HG02884 (cell line): Measurements from ENCODE around the gene C12orf75.
"Not testable (repeated sequence)": the region's sequence is repeated elsewhere in the genome, so short reads cannot be mapped to it uniquely, and the experiment has no call there.

Experiments used
- ATAC-seq: cut with Tn5 transposase; IDR thresholded peaks from one replicate; pipeline ENCODE4 v1.9.1; 2021; ENCODE audit warnings: mild to moderate bottlenecking, moderate library complexity; ENCODE audit not compliant: unreplicated experiment

The C12orf75 gene

DNA sequence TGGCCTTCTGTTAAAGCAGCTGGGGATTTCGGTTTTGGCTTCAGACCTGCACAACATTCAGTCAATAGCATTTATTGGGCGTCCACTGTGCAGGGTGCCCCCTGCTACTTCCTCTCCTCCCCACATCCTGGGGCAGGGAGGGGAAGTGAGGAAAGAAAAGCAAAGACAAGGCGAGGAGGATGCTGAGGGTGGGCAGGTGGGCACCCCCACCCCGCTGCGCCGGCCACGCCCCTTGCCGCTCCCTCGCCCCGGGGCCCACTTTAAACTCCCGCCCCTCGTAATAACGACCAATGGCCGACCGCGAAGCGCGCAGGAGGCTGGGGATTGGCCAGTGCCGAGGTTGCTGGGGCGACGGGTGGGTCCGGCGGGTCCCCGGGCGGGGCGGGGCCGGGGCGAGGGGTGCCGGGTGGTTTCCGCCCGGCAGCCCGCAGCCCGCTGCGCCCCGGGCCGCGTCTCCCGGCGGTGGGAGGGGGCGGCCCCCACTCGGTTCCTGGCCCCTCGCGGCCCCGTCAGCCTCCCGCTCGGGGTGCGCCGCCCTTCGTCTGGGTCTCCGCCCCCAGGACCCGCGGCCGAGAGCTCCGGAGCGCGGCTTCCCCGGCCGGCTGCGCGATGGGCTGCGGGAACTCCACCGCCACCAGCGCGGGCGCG lies at the start of gene C12orf75:
C12orf75 (plus strand) TSS at position 409 of the 648 bp plus-strand sequence; CDS start at position 610, 201 bp downstream.
- ATAC-seq, result peak; percentile 88

DNA sequence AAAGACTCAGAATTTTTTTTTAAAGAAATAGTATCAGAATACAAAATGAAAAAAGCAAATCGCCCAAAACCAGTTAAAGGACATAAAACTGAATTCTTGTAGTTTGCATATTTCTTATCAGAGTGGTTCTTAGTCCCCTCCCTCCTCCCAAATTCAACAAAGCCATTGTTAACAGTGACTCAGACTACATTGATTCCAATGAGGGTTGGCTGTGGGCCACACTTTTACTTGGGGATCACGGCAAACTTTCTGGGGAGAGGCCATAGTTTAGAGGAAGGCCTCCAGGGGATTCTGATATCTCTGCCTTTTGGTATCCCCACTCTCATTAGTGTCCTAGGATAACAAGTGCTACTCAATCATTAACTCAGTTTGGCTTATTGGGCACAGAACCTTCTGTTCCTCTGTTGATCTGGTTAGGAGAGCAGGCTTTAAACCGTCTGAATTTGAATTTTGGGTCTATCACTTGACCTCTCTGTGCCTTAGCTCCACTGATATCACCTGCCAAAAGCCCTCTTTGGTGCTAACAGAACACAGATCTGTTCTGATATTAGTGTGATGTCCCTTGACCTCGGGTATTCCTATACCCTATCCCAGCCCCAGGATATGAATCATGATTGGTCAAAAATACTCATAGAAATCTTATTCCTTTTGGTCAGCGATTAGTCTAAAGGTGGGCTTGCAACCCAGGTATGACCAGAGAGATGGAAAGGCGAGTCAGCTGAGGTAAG lies 49.4 kb upstream of the C12orf75 start:
- ATAC-seq, result no peak

DNA sequence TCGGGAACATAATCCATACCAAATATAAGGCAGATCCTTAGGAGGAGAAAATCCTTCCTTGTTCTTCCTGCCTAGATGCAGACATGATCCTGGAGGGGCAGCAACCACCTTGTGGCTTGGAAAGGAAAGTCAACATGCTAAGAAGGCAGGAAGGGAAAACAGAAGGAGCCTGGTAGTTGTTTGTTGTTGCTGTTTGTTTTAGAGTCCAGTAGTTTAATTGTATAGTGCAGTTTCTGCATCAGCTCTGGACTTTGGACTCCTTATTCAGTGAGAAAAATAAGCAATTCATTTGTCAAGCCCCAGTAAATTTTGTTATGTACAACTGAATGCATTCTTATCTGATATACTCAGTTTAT lies 48.8 kb upstream of the C12orf75 start:
- ATAC-seq, result no peak

DNA sequence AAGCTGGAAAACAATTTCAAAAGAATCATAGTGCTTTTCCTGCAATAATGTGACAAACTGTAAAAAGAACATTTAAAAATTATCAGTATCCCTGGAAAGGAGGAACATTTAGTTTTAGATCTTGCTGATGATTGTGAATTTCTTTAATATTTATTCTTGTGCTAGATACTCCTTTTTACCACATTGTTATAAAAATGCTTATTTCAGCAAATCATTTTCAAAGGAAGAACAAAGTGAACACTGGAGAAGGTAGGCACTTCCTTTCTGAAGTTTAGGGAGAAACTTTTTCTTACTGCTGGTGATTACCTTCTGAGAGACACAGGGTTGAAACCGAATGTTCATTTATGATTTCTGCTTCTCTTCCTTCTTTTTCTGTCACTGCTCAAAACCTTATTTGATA lies 45.1 kb upstream of the C12orf75 start:
- ATAC-seq, result no peak

DNA sequence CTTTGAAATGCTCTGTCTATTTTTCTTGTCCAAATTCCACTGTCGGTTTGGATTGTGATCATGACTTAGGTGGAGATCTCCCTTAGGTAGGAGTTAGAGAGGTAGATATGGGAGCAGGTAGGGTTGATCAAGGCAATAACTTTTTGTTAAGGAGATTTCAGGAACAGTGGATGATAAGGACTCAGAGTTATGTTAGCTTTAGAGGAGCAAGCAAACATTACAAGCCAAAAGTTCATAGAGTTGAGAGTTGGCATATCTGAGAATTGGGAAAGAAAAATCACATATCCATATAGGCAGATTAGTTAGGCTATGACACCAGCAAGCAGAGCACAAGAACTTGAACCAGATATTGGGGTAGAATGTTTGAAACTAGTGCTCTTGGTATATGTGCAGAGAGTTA lies 43.1 kb upstream of the C12orf75 start:
- no peak for ATAC-seq

DNA sequence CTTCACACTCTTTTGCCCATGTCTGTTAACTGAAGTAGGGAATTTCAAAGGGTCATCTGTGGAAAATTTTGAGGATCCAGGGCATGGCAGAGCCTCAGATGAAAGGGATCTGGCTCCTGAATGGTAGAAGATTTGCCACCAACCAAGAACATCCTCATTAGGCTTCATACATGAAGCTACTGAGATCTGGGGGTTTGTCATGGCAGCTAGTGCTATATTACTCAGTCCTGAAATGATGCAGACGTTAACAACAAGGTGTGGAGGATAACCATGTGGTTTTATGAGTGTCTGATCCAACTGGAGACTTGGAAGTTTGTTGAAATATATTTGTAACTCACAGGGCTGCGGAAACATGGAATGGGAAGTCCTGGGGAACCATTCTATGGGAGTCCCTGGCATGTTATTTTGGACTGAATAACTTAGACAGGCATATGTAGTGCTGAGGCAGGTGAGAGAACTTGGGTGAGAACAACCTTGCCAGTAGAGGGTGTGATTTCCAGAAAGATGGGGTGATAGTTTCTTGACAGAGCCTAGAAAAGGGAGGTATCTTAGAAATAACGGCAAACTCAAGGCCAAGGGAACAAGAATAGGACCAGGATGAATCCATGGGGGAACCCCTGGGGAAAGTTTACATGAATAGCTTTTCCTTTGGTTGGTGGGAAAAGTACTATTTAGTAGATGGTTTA lies 42.0 kb upstream of the C12orf75 start:
- no peak for ATAC-seq

DNA sequence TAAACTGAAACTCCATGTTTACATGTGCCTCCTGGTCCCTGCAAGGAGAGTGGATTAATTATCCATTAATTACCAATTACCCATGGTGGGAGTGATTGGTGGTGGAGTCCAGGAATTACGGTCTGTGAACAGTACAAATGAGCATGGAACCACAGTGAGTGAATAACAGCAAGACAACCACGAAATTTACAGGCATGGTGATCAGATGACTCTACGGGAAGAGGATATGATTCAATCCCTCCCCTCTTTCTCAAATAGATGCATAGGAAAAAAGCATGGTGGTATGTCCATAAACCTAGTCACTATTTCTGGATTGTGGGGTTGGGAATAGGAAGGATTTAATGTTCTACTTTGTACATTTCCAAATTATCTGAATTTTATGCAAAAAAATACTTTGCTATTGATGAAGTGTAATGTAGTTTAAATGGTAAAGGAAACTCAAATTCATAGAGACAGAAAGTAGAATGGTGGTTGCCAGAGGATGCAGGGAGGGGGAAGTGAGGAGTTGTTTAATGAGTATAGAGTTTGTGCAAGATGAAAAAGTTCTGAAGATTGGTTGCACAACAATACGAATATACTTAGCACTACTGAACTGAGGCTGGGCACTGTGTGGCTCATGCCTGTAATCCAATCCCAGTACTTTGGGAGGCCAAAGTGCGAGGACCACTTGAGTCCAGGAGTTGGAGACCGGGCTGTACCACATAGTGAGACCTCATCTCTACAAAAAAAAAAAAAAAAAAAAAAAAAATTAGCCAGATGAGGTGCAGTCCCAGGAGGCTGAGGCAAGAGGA lies 41.2 kb upstream of the C12orf75 start:
- ATAC-seq, result no peak

DNA sequence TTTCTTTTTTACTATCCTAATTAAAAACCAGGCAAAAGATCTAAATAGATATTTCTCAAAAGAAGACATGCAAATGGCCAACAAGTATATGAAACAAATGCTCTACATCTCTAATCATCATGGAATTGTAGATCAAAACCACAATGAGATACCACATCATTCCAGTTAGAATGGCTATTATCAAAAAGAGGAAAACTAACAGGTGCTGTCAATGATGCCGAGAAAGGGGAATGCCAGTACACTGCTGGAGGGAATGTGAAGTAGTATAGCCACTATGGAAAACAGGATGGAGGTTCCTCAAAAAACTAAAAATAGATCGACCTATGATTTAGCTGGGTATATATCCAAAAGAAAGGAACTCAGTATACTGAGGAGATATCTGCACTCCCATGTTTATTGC lies 39.0 kb upstream of the C12orf75 start:
- no peak for ATAC-seq

DNA sequence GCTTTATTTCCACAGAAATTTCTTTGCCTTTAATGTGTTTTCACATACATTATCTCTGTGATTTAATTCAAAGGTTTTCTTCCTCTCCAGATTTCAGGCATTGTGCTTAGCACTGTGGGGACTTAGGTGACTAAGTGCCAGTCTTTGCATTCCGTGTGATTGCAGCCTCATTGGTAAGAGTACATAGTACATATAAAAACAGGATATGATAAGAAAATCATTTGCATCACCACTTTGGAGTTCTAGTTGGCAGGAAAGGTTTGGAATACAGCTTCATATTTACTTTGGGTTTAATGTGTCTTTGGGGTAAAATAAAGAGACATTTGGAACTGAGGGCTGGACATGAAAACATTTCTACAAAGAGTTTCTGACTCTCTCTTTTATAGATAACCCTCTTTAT lies 37.8 kb upstream of the C12orf75 start:
- ATAC-seq, result no peak

DNA sequence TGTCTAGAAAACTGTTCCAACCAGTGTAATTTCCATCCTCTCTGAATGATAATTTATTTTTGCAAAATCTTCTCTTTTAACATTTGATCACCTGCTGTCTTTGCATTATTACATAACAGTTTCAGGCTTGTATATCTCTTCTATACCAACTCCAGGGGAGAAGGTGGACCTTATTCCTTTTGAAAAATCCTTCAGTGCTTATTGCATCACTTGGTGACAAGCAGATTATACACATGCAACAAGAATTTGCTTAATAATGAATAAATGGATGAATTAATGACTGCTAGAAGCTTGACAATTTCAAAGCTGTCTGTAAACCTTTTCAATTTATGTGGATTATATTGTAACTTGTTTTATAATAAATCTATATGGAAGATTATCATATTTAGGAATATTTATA lies 37.3 kb upstream of the C12orf75 start:
- no peak for ATAC-seq

DNA sequence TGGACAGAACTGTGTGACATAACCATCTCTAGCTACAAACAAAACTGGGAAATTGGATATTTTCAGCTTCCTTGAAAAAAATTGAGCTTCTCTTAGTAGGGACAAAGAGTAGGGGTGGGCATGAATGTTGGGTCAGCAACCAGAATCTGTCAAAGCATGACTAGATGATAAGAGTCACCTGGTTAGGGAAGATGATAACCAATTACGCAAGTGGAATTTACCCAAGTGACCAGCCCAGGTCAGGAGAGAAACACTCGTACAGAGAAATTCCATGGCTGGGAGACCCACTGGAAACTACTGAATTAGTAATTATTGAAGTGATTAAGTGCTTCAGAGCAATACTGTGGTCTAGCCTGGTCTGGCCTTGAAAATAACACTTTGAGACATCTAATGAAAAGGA lies 36.3 kb upstream of the C12orf75 start:
- ATAC-seq, result no peak

DNA sequence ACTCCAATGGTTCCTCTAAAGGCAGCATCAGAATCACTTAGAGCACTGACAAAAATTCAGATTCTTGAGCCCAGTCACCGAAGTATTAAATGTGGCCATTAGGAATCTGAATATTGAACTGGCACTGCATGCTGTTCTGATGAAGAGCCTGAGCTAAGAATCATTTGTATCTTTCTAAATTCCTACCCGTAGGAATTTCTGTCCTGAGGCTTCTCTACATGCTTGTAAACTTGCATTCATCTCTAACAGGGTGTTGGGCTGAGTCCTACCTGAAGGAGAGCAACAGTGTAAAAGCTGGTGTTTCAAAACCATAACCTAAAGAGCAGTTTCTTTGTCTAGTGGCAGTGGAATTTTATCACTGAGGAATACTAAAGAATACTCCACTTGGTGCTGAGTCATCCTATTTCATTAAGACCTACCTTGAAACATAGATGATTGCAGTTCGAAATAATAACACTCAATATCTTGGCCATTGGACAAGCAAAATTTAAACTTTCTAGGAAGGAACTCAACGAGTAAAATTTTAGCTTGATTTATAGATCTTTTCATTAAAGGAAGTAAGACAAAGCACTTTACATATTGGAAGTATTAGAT lies 35.5 kb upstream of the C12orf75 start:
- no peak for ATAC-seq

DNA sequence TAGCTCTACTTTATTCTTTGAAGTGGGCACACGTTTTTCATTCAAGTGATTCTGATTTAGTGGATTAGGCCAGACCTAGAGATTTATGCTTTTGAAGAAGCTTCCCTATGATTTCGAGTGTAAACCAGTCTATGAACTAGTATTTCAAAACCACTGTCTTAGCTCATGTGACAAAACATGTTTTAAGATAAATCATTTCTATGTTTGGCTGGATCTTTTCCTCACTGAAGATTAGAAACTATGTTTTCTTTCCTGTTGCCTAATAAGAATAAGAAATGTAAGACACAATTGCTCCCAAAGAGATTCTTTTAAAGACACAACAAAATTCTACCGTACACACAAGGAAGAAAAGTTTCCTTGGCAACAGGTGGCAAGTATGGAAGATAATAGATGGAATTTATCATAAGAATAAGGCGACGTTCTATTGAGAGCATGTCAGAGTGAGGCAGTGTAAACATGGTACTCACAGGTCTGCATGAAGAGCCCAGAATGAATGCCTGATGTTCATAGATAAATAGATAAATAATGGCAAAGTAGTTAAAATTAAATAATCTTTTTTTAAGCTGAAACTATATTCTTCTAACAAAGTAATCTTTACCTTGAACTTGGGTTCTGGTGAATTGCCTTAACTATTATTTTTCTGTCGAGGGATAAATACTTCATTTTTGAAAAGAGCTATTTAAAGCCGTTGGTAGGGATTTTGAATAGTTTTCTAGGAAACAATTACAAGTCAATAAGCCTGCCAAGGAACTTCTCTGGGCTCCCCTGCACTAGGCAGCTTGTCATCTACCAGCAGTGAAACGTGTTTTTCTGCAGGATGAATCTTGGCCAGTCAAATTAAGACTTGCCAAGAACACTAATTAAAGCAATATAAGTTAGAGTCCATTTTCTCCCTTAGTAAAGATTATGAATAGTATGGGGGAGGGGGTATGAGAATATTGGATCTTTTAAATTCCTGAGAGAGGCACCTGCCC lies 34.1 kb upstream of the C12orf75 start:
- no peak for ATAC-seq

DNA sequence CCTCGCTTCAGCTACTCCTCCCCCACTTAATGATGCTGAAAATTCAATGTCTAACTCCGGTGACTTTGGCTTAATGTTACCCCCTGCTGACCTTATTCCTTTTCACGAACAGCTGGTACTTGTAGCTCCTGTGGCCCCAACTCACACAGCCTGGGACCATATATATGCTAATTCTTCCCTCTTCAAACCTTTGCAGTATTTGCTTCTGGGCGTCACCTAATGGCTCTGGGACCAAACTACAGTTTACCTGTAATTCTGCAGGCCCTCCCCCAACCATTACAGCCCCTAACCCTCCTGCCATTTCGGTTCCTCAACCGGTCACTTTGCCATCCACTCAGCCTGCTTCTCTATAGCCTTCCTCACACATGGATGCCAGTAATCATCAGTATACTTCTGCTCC lies 29.6 kb upstream of the C12orf75 start:
- ATAC-seq, result no peak

DNA sequence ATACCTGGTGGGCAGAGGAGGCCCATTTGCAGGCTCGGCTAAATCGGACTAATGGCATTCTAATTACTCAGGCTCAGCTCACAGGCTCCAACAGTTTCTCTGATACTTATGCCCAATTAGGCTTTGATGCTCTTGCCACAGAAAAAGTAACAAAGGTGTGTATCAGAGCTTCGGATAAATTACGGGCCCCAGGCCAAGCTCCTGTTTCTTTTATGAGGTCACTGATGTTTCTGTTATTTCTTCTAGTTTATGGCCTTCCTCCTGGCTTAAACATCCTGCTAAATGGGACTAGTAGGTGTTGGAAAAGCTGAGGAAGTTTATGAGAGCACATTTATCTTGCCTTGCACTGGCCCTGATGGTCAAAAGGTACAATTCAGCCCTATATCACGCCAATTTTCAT lies 28.8 kb upstream of the C12orf75 start:
- no peak for ATAC-seq

DNA sequence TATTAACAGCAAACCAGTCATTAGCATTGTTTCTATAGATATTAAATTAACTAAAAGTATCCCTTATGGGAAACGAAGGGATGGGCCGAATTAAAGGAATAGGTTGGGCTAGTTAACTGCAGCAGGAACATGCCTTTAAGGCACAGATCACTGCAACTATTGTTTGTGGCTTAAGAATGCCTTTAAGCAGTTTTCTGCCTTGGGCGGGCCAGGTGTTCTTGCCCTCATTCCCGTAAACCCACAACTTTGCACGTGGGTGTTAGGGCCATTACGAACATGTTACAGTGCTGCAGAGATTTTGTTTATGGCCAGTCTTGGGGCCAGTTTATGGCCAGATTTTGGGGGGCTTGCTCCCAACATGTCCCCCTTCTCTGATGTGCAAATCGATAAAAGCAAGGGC lies 27.5 kb upstream of the C12orf75 start:
- not testable (repeated sequence) for ATAC-seq

DNA sequence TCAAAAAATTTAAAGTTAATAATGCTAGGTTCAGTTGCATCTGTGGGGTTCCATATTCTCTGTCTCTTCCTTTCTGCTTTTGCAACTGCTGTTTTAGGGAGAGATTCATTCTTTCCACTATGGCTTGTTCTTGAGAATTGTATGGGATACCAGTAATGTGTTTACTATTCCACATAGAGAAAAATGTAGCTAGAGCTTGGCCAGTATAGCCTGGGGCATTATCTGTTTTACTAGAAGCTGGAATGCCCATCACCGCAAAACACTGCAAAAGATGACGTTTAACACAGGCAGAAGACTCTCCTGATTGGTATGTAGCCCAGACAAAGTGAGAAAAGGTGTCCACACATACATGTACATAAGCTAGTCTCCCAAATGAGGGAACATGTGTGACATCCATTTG lies 25.9 kb upstream of the C12orf75 start:
- ATAC-seq, result not testable (repeated sequence)

DNA sequence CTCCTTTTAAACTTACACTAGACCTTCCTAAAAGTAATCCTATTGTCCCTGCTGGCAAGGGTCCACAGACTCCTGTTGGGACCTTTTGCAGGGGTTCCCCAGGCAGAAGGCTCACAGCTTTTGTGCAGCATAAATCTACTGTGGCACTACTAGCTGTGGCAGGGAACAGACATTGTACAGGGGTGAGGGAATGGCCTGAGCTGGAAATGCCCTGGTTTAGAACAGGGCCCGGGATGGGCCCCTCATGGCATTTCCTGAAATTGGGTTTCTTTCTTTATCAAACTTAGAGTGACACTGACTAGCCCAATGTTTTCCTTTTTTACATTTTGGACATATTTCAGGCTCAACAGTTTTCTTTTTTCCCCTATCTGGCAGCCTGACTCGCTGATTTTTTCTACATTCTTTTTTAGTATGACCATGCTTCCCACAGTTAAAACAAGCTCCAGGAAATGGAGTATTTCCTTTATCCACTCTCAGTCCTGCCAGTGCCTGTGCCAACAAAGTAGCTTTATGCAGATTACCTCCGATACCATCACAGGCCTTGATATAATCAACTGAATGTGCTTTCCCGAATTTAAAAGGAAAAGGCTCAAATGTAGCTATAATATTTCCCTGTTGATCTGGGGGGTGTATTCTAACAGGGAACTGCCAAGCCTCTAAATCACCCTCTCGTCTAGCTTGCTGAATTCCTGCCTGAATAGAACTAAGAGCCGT lies 22.7 kb upstream of the C12orf75 start:
- ATAC-seq, result not testable (repeated sequence)

DNA sequence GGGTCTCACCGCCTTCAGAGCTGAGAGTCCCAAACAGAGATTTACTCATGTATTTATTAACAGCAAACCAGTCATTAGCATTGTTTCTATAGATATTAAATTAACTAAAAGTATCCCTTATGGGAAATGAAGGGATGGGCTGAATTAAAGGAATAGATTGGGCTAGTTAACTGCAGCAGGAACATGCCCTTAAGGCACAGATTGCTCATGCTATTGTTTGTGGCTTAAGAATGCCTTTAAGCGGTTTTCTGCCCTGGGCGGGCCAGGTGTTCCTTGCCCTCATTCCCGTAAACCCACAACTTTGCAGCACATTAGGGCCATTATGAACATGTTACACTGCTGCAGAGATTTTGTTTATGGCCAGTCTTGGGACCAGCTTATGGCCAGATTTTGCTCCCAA lies 21.7 kb upstream of the C12orf75 start:
- not testable (repeated sequence) for ATAC-seq
